DOHH2 (cell line): ENCODE data around the gene PRR18.

Experiments used
- H3F3A ChIP-seq: fragments of 200-600 bp; sonication (generic), shearing (Covaris generic); 2 replicates; pipeline ENCODE4 v1.6.0; 2016; ENCODE audit warnings: antibody characterized with exemption, mild to moderate bottlenecking; ENCODE audit not compliant: control insufficient read depth, insufficient read depth
- H3K27ac ChIP-seq: fragments of 200-600 bp; sonication (generic); 2 replicates; pipeline ENCODE4 v1.5.1; 2014; ENCODE audit warnings: low read depth, mild to moderate bottlenecking, low read length, moderate library complexity
- H3K27me3 ChIP-seq: fragments of 200-600 bp; sonication (generic); 2 replicates; pipeline ENCODE4 v1.6.1; 2014; ENCODE audit warnings: mild to moderate bottlenecking, low read length, mixed read lengths; ENCODE audit not compliant: control insufficient read depth
- H3K36me3 ChIP-seq: fragments of 200-600 bp; sonication (generic); 2 replicates; pipeline ENCODE4 v1.6.1; 2014; ENCODE audit warnings: mild to moderate bottlenecking, low read length, moderate library complexity, mixed read lengths; ENCODE audit not compliant: control insufficient read depth
- H3K4me1 ChIP-seq: fragments of 200-600 bp; sonication (generic); 2 replicates; pipeline ENCODE4 v1.6.1; 2014; ENCODE audit warnings: mild to moderate bottlenecking, low read length, mixed read lengths; ENCODE audit not compliant: control insufficient read depth
- H3K4me2 ChIP-seq: fragments of 200-600 bp; sonication (generic); 2 replicates; pipeline ENCODE4 v1.6.0; 2014; ENCODE audit warnings: mild to moderate bottlenecking, low read length, moderate library complexity
- H3K4me3 ChIP-seq: fragments of 200-600 bp; sonication (generic); 2 replicates; pipeline ENCODE4 v1.5.1; 2014; ENCODE audit warnings: mild to moderate bottlenecking, low read length, mixed read lengths
- H3K79me2 ChIP-seq: fragments of 200-600 bp; sonication (generic); 2 replicates; pipeline ENCODE4 v1.6.1; 2014; ENCODE audit warnings: mild to moderate bottlenecking, low read length, mixed read lengths; ENCODE audit not compliant: control insufficient read depth
- H3K9me2 ChIP-seq: fragments of 200-600 bp; sonication (generic); replicated peaks from 2 replicates; pipeline ENCODE4 v1.6.1; 2014; ENCODE audit warnings: mild to moderate bottlenecking, low read length, mixed read lengths; ENCODE audit not compliant: control insufficient read depth
- H3K9me3 ChIP-seq: fragments of 200-600 bp; sonication (generic); 2 replicates; pipeline ENCODE4 v1.6.1; 2014; ENCODE audit warnings: antibody characterized with exemption, low read length, mixed read lengths; ENCODE audit not compliant: control insufficient read depth, insufficient read depth
- H4K20me1 ChIP-seq: fragments of 200-600 bp; sonication (generic); 2 replicates; pipeline ENCODE4 v1.6.0; 2014; ENCODE audit warnings: low read depth, mild to moderate bottlenecking, antibody characterized with exemption, low read length, moderate library complexity; ENCODE audit not compliant: control insufficient read depth, insufficient read depth
- CTCF ChIP-seq: fragments of 200-600 bp; sonication (generic); IDR thresholded peaks from one replicate; pipeline ENCODE4 v1.5.1; 2014; ENCODE audit warnings: antibody characterized with exemption, mild to moderate bottlenecking, low read depth, low read length; ENCODE audit not compliant: poor library complexity, severe bottlenecking
- EZH2phosphoT487 ChIP-seq: fragments of 200-600 bp; sonication (generic); IDR thresholded peaks from 2 replicates; pipeline ENCODE4 v1.6.1; 2017; ENCODE audit warnings: borderline replicate concordance, mild to moderate bottlenecking, antibody characterized with exemption, low read length, moderate library complexity, mixed read lengths

PRR18 gene

GRCh38 chr6:166323395-166323794 is 15.2 kb upstream of the PRR18 start:
- Histone ChIP-seq H3K4me3 (no peak overlapping the region), H3F3A (peaks cover 8% of the 10 kb centered on the region), H3K27ac (no peak overlapping the region), H3K9me2 (no peaks in the 10 kb centered on the region), H3K27me3 (no peaks in the 10 kb centered on the region), H3K9me3 (no peaks in the 10 kb centered on the region), H3K36me3 (peaks cover 67% of the 10 kb centered on the region), H4K20me1 (no peaks in the 10 kb centered on the region), H3K4me1 (no peaks in the 10 kb centered on the region; the same call in 1 of the 2 replicates), H3K4me2 (no peak overlapping the region), H3K79me2 (peaks cover 8% of the 10 kb centered on the region)
- no peak for TF ChIP-seq EZH2phosphoT487
- no peak for TF ChIP-seq CTCF

- no peaks in the 10 kb centered on the region for H3K79me2 ChIP-seq
- no peak for TF ChIP-seq EZH2phosphoT487
- TF ChIP-seq CTCF = no peak
- no peaks in the 10 kb centered on the region for H3K27me3 ChIP-seq
- no peaks in the 10 kb centered on the region for H4K20me1 ChIP-seq
- no peak overlapping the region for H3K4me2 ChIP-seq
- no peak overlapping the region for H3K4me3 ChIP-seq
- H3K4me1 ChIP-seq = no peaks in the 10 kb centered on the region
- peaks cover 31% of the 10 kb centered on the region for H3K36me3 ChIP-seq
- H3K9me3 ChIP-seq = no peaks in the 10 kb centered on the region
- no peak overlapping the region for H3K27ac ChIP-seq
- H3F3A ChIP-seq = peaks cover 6% of the 10 kb centered on the region; the same call in 1 of the 2 replicates
- no peaks in the 10 kb centered on the region for H3K9me2 ChIP-seq
Observed at GRCh38 chr6:166318649-166319600, 10.7 kb upstream of the PRR18 start.

- Histone ChIP-seq H3K4me1 (no peaks in the 10 kb centered on the region), H3F3A (peaks cover 6% of the 10 kb centered on the region; the same call in 1 of the 2 replicates), H3K9me3 (no peaks in the 10 kb centered on the region), H3K27ac (no peak overlapping the region), H3K36me3 (peaks cover 24% of the 10 kb centered on the region), H3K27me3 (no peaks in the 10 kb centered on the region), H3K9me2 (no peaks in the 10 kb centered on the region), H3K4me2 (no peak overlapping the region), H3K79me2 (no peaks in the 10 kb centered on the region), H4K20me1 (no peaks in the 10 kb centered on the region), H3K4me3 (no peak overlapping the region)
- TF ChIP-seq EZH2phosphoT487 (no peak), CTCF (no peak)
Observed at GRCh38 chr6:166318227-166318626, 10.0 kb upstream of the PRR18 start.
